Body of pancreas (tissue), 4 donors: ENCODE measurements around the gene MRTFA. TPM values are rescaled to one million over a fixed set of nuclear protein-coding genes. Genes with fewer than 3 reads are reported as not detected.

ENCODE experiments used
- ATAC-seq: fragments of 150-250 bp; one replicate; pipeline ENCODE4 v1.9.1; 2016
- DNase-seq, 4 donors: peaks; one replicate each; pipeline ENCODE4 v3.0.0-alpha.2; 2019
- H3K27ac ChIP-seq, 4 donors: fragments of 200-600 bp; sonication (generic); 1 replicate in 3 of 4; 2 replicates in 1 of 4; pipeline versions ENCODE4 v1.5.1 to v1.6.1; 2016 to 2019; ENCODE audit warnings: mild to moderate bottlenecking in 1 of 4, mixed read lengths in 1 of 4, moderate library complexity in 1 of 4
- H3K27me3 ChIP-seq, 2 donors: fragments of 200-600 bp; sonication (generic); one replicate each; pipeline ENCODE4 v1.6.0; 2016; ENCODE audit warnings: mild to moderate bottlenecking in 1 of 2
- H3K36me3 ChIP-seq, 2 donors: fragments of 200-600 bp; sonication (generic); replicated peaks in 1 of 2; 2 replicates each; pipeline ENCODE4 v1.5.1; 2016; ENCODE audit warnings: low read depth in 2 of 2; ENCODE audit not compliant: insufficient read depth in 1 of 2
- H3K4me1 ChIP-seq: fragments of 200-600 bp; sonication (generic); one replicate; pipeline ENCODE4 v1.6.0; 2016
- H3K4me3 ChIP-seq, 2 donors: fragments of 200-600 bp; sonication (generic); 1 replicate in 1 of 2; 2 replicates in 1 of 2; pipeline ENCODE4 v1.5.1; 2016 to 2019
- H3K9me3 ChIP-seq, 3 donors: fragments of 200-600 bp; sonication (generic); 1 replicate in 2 of 3; 2 replicates in 1 of 3; pipeline ENCODE4 v1.5.1; 2016
- POLR2A ChIP-seq, 3 donors: fragments of 450-650 bp; IDR thresholded peaks; one replicate each; pipeline ENCODE4 v1.6.1; 2016; ENCODE audit warnings: antibody characterized with exemption in 3 of 3, mild to moderate bottlenecking in 2 of 3
- WGBS, 2 donors: methylation state at CpG; one replicate each; pipeline ENCODE4 v1.1.5; 2017; 5-methylcytosine and 5-hydroxymethylcytosine counted together
- intact Hi-C: fragments of 100-400 bp; cut with DNase I; formaldehyde crosslinking; loops from one replicate; pipeline ENCODE4 v1.15.1; 2023
- total RNA-seq, 2 donors: library from RNA; depleted of rRNA; stranded (reverse); fragments of >200 nt; gene quantifications; one replicate each; pipeline ENCODE4 v1.1.0, GENCODE V29; 2016
- TF ChIP-seq, protein P1 (sequence below), 7 experiments: fragments of 450-650 bp in 4 of 7; fragments of 200-600 bp in 3 of 7; sonication (generic) in 3 of 7; IDR thresholded peaks; one replicate each; pipeline ENCODE4 v1.5.1; 2016 to 2019; ENCODE audit warnings: antibody characterized with exemption in 7 of 7

MRTFA gene
- total RNA-seq, 2 donors from 2014 or later: 47.0 to 71.5 TPM

DNA sequence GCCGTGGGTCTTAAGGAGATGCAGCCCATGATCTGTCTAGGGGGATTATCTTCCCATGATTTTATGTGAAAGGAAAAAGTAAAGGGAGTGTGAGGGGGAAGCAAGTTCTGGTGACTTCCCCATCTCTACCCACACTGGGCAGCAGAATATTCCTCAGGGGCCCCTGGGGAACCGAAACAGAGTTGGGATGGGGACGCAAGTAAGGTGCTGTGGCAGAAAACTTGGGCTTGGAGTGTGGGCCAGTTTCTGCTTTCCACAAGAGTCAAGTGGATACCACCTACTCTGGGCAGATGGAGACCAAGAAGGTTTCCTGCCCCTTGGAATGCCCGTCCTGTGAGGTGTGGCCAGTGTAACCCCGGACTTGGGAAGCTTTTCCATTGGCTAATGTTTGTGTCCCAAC lies 201.8 kb downstream of the MRTFA start:
- intact Hi-C loops: loop anchor here (5.0 kb wide), 1 partner anchor 208 kb away; no protein-coding TSS in a partner anchor
- ATAC-seq: no peak

DNA sequence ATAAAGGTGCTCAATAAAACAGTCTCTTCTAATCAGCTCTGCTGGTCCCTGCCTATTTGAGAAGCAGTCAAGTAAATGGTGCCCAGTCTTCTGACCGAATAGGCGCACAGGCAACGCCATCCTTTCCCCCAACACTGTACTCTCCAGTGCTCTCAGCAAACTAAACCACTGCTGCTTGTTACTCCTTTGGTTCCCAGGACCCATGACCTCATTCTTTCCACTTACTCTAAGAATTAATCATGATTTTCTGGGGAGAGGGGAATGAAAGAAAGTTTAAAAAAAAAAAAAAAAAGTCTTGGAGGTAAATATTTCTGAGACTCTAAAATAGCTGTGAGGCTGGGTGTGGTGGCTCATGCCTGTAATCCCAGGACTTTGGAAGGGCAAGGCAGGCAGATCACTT lies 202.4 kb downstream of the MRTFA start:
- WGBS, 2 donors: 95 to 98% methylated on average over 3 of the region's 3 CpGs
- ATAC-seq: no peak
- TF ChIP-seq, protein P1, sequence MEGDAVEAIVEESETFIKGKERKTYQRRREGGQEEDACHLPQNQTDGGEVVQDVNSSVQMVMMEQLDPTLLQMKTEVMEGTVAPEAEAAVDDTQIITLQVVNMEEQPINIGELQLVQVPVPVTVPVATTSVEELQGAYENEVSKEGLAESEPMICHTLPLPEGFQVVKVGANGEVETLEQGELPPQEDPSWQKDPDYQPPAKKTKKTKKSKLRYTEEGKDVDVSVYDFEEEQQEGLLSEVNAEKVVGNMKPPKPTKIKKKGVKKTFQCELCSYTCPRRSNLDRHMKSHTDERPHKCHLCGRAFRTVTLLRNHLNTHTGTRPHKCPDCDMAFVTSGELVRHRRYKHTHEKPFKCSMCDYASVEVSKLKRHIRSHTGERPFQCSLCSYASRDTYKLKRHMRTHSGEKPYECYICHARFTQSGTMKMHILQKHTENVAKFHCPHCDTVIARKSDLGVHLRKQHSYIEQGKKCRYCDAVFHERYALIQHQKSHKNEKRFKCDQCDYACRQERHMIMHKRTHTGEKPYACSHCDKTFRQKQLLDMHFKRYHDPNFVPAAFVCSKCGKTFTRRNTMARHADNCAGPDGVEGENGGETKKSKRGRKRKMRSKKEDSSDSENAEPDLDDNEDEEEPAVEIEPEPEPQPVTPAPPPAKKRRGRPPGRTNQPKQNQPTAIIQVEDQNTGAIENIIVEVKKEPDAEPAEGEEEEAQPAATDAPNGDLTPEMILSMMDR (IDR thresholded peaks at IDR 0.05): no peak
- TF ChIP-seq POLR2A (IDR thresholded peaks at IDR 0.05): no peak

More for the DNA sequence above, 201.8 kb downstream of the MRTFA start:
- Histone ChIP-seq H3K36me3 (peaks cover 0 to 3% of the 10 kb centered on the region in 2 donors), H3K27ac (no peak overlapping the region), H3K4me3 (no peak overlapping the region), H3K27me3 (no peaks in the 10 kb centered on the region), H3K9me3 (no peaks in the 10 kb centered on the region), H3K4me1 (peaks cover 13% of the 10 kb centered on the region)
- WGBS, 2 donors: 75 to 92% methylated on average over 5 of the region's 5 CpGs
- DNase-seq: no peak
- TF ChIP-seq POLR2A (IDR thresholded peaks at IDR 0.05): no peak
- TF ChIP-seq, protein P1 (IDR thresholded peaks at IDR 0.05): no peak

DNA sequence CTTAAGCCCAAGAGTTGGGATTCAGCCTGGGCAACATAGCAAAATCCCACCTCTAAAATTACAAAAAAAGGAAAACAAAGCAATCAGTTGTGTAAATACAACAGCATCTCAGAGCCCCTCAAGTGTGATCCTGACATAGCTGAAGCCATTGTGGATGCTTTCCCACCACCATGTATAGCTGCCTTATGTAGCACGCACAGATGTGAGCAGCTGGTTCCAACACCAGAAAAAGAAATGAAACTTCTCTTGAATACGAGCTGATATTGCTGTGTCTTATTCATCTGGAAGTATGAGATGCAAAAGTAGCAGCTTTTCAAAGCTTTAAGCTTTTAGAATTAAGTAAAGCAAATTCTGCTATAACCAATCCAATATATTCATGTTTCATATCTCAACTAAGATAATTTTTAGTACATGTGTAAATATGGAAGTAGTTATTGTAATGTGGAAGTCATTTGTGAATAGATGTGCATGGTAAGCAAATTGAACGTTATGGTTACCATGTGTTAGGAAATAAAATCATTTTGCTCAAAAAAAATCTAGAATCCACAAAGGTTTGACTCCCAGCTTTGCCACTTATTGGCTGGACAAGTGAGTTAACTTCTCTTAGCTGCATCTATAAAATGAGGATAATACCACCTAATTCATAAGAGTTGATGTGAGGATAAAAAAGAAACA lies 203.0 kb downstream of the MRTFA start:
- no peak for TF ChIP-seq POLR2A (IDR thresholded peaks at IDR 0.05)
- TF ChIP-seq, protein P1 (IDR thresholded peaks at IDR 0.05): no peak
- no peak for DNase-seq
- Histone ChIP-seq H3K27ac (no peak overlapping the region), H3K9me3 (no peaks in the 10 kb centered on the region), H3K4me3 (no peak overlapping the region), H3K27me3 (no peaks in the 10 kb centered on the region), H3K36me3 (peaks cover 0 to 9% of the 10 kb centered on the region in 2 donors), H3K4me1 (peaks cover 13% of the 10 kb centered on the region)
- no peak for ATAC-seq
- WGBS, 2 donors: 63 to 70% methylated on average over 3 of the region's 3 CpGs
- intact Hi-C loops: no loop called here

More for the DNA sequence above, 202.4 kb downstream of the MRTFA start:
- DNase-seq: no peak
- intact Hi-C loops: no loop called here
- no peak overlapping the region for H3K4me3 ChIP-seq
- no peak overlapping the region for H3K27ac ChIP-seq
- peaks cover 13% of the 10 kb centered on the region for H3K4me1 ChIP-seq
- H3K36me3 ChIP-seq: peaks cover 0 to 4% of the 10 kb centered on the region in 2 donors
- H3K9me3 ChIP-seq: no peaks in the 10 kb centered on the region
- H3K27me3 ChIP-seq: no peaks in the 10 kb centered on the region

DNA sequence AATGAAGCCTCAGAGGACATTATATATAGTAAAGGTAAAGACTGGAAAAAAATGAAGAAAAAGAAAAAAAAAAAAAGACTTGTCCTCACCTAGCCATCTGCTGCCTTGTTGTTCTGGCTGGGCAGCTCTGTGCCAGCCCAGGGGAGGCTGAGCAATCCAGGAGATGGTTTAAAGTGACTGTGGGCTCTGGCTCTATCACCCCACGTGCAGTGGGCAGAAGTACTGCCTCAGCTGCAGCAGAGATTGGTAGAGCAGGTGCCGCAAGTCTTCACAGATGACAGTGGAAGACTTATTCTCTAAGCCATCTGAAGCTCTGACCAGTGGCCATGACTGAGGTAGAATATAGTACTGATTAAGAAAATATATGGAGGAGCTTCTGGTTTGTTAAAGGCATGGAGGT lies 203.9 kb downstream of the MRTFA start:
- DNase-seq: no peak
- H3K4me3 ChIP-seq: no peak overlapping the region
- H3K4me1 ChIP-seq: peaks cover 13% of the 10 kb centered on the region
- no peak for ATAC-seq
- WGBS, 2 donors: 93% methylated on average over 2 of the region's 2 CpGs
- H3K36me3 ChIP-seq: peaks cover 0 to 9% of the 10 kb centered on the region in 2 donors
- H3K27ac ChIP-seq: no peak overlapping the region
- no peaks in the 10 kb centered on the region for H3K27me3 ChIP-seq
- intact Hi-C loops: no loop called here
- no peaks in the 10 kb centered on the region for H3K9me3 ChIP-seq
- TF ChIP-seq POLR2A (IDR thresholded peaks at IDR 0.05): no peak
- TF ChIP-seq, protein P1 (IDR thresholded peaks at IDR 0.05): no peak

DNA sequence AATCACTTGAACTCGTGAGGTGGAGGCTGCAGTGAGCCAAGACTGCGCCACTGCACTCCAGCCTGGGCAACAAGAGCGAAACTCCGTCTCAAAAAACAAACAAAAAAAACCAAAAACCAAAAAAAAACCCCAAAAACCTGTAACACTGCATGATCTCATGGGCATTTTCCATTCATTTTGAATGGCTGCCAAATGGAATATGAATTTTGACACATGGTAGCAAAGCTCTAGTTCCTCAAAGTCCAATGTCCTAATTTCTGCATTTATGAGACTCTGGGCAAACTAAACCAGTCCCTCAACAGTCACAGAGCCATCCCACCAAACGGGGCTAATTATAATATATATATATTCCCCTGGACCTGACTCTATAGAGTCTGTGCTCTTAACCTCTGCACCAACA lies 204.4 kb downstream of the MRTFA start:
- ATAC-seq: no peak
- intact Hi-C loops: no loop called here
- WGBS, 2 donors: 61 to 82% methylated on average over 5 of the region's 5 CpGs
- Histone ChIP-seq H3K4me1 (peaks cover 8% of the 10 kb centered on the region), H3K27ac (no peak overlapping the region), H3K27me3 (no peaks in the 10 kb centered on the region), H3K9me3 (no peaks in the 10 kb centered on the region), H3K4me3 (no peak overlapping the region), H3K36me3 (peaks cover 0 to 9% of the 10 kb centered on the region in 2 donors)
- no peak for TF ChIP-seq POLR2A (IDR thresholded peaks at IDR 0.05)
- TF ChIP-seq, protein P1 (IDR thresholded peaks at IDR 0.05): no peak
- no peak for DNase-seq
